ENCODE results near the gene TIMM9.
"Not testable (repeated sequence)": the region's sequence is repeated elsewhere in the genome, so short reads cannot be mapped to it uniquely, and the experiment has no call there.

Gene TIMM9

DNA sequence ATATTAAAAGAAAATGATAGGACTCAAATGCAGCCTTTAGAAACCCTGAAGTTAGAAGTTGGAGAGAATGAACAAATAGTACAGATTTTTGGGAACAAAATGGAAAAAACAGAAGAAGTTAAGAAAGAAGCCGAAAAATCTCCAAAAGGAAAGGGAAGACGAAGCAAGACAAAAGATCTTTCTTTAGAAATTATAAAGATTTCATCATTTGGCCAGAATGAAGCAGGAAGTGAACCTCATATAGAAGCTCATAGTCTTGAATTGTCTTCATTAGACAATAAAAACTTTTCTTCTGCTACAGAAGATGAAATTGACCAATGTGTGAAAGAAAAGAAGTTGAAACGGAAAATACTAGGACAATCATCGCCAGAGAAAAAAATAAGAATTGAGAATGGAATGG lies 63.0 kb downstream of the TIMM9 start:
- no peak overlapping the region for H3K4me2 ChIP-seq (ENCODE audit: low read length)
- peaks cover 28% of the 10 kb centered on the region for H3K36me3 ChIP-seq (replicated peaks; ENCODE audit: low read depth, low read length)
- H3K27me3 ChIP-seq (ENCODE audit: low read depth, low read length), result no peaks in the 10 kb centered on the region
- no peaks in the 10 kb centered on the region for H4K20me1 ChIP-seq (ENCODE audit: insufficient read depth, low read length)
- H3K9me3 ChIP-seq (ENCODE audit: insufficient read depth, low read length), result no peaks in the 10 kb centered on the region
- H3K79me2 ChIP-seq (ENCODE audit: low read length), result no peaks in the 10 kb centered on the region
- peaks cover 11% of the 10 kb centered on the region for H3K4me1 ChIP-seq (ENCODE audit: low read length)
- H3K9ac ChIP-seq (ENCODE audit: low read length), result no peak overlapping the region
- no peak overlapping the region for H2AFZ ChIP-seq (ENCODE audit: low read depth, low read length)
- TF ChIP-seq EZH2phosphoT487 (IDR thresholded peaks at IDR 0.05; ENCODE audit: low read depth), result no peak
- TF ChIP-seq, protein P1, sequence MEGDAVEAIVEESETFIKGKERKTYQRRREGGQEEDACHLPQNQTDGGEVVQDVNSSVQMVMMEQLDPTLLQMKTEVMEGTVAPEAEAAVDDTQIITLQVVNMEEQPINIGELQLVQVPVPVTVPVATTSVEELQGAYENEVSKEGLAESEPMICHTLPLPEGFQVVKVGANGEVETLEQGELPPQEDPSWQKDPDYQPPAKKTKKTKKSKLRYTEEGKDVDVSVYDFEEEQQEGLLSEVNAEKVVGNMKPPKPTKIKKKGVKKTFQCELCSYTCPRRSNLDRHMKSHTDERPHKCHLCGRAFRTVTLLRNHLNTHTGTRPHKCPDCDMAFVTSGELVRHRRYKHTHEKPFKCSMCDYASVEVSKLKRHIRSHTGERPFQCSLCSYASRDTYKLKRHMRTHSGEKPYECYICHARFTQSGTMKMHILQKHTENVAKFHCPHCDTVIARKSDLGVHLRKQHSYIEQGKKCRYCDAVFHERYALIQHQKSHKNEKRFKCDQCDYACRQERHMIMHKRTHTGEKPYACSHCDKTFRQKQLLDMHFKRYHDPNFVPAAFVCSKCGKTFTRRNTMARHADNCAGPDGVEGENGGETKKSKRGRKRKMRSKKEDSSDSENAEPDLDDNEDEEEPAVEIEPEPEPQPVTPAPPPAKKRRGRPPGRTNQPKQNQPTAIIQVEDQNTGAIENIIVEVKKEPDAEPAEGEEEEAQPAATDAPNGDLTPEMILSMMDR (IDR thresholded peaks at IDR 0.05; ENCODE audit: low read depth, low read length), result no peak
- H3K4me3 ChIP-seq (ENCODE audit: low read length), result no peak overlapping the region
- H3K27ac ChIP-seq (ENCODE audit: low read length), result no peak overlapping the region

DNA sequence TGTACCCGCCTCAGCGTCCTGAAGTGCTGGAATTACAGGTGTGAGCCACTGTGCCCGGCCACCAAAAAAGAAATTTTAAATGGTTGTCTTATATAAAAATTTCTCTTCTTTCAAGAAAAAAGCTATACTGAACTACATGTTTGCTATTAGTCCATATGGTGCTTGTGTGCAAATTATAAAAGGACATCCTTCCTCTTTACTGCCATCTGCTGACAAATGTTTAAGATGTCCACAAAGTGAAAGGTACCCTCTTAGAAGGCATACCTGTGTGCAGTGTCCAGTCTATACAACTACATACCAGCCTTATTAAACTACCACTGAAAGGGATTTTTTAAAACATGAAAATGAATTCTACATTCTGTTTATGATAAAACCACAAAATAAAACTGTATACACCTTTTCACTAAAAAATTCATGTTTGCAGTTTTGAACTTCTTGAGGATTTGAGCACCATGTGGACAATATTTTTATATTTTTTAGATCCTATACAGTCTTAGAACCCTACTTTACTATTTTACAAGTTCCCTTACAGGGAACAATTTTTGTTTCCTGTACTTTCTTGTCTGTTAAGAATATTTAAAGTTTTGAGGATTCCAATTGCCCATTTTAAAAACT lies 64.4 kb downstream of the TIMM9 start:
- Histone ChIP-seq H3K9ac (ENCODE audit: low read length) (no peak overlapping the region), H2AFZ (ENCODE audit: low read depth, low read length) (no peak overlapping the region), H3K36me3 (replicated peaks; ENCODE audit: low read depth, low read length) (peaks cover 23% of the 10 kb centered on the region), H3K27me3 (ENCODE audit: low read depth, low read length) (no peaks in the 10 kb centered on the region), H3K27ac (ENCODE audit: low read length) (no peak overlapping the region), H3K4me1 (ENCODE audit: low read length) (peaks cover 4% of the 10 kb centered on the region), H4K20me1 (ENCODE audit: insufficient read depth, low read length) (no peaks in the 10 kb centered on the region), H3K9me3 (ENCODE audit: insufficient read depth, low read length) (no peaks in the 10 kb centered on the region), H3K4me2 (ENCODE audit: low read length) (no peak overlapping the region), H3K79me2 (ENCODE audit: low read length) (no peaks in the 10 kb centered on the region), H3K4me3 (ENCODE audit: low read length) (no peak overlapping the region)
- TF ChIP-seq EZH2phosphoT487 (IDR thresholded peaks at IDR 0.05; ENCODE audit: low read depth), result no peak
- TF ChIP-seq, protein P1 (IDR thresholded peaks at IDR 0.05; ENCODE audit: low read depth, low read length), result peak; percentile 50

DNA sequence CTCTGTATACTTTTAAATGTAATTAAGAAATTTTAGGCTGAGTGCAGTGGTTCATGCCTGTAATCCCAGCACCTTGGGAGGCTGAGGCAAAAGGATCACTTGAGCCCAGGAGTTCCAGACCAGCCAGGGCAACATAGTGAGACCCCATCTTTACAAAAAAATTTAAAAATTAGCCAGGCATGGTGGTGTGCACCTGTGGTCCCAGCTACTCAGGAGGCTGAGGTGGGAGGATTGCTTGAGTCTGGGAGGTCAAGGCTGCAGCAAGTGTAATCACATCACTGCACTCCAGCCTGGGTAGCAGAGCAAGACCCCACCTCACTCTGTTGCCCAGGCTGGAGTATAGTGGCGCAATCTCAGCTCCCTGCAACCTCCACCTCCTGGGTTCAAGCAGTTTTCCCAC lies 65.1 kb downstream of the TIMM9 start:
- H3K36me3 ChIP-seq (replicated peaks; ENCODE audit: low read depth, low read length), result peaks cover 17% of the 10 kb centered on the region
- not testable (repeated sequence) for H3K27ac ChIP-seq (ENCODE audit: low read length); H4K20me1 ChIP-seq (ENCODE audit: insufficient read depth, low read length); H3K9me3 ChIP-seq (ENCODE audit: insufficient read depth, low read length); H3K4me1 ChIP-seq (ENCODE audit: low read length); H2AFZ ChIP-seq (ENCODE audit: low read depth, low read length); H3K9ac ChIP-seq (ENCODE audit: low read length); H3K4me2 ChIP-seq (ENCODE audit: low read length); H3K79me2 ChIP-seq (ENCODE audit: low read length); H3K27me3 ChIP-seq (ENCODE audit: low read depth, low read length); H3K4me3 ChIP-seq (ENCODE audit: low read length)

All from OCI-LY3 (cell line).